GM12864 (cell line): ENCODE results near the gene RASA1.

Source experiments
- DNase-seq: peaks from one replicate; pipeline ENCODE4 v3.0.0-alpha.2; 2011; ENCODE audit warnings: low read depth
- H3K4me3 ChIP-seq: 2 replicates; pipeline ENCODE4 v1.5.1; 2011; ENCODE audit warnings: mild to moderate bottlenecking, low read depth, low read length, control low read depth
- CTCF ChIP-seq: IDR thresholded peaks from 2 replicates; pipeline ENCODE4 v1.5.1; 2011; ENCODE audit warnings: low read depth, mild to moderate bottlenecking, moderate library complexity, low read length, control low read depth, inconsistent platforms; ENCODE audit errors: missing control alignments

The RASA1 gene

GRCh38 chr5:87369431-87369830 lies 101.7 kb downstream of the RASA1 start:
- no peak for TF ChIP-seq CTCF
- H3K4me3 ChIP-seq = no peak overlapping the region

GRCh38 chr5:87372705-87373104 lies 105.0 kb downstream of the RASA1 start:
- no peak for DNase-seq
- TF ChIP-seq CTCF = no peak

More at GRCh38 chr5:87369431-87369830, 101.7 kb downstream of the RASA1 start:
- no peak for DNase-seq

GRCh38 chr5:87382224-87382623 lies 114.5 kb downstream of the RASA1 start:
- no peak for TF ChIP-seq CTCF
- no peak overlapping the region for H3K4me3 ChIP-seq
- no peak for DNase-seq

More at GRCh38 chr5:87372705-87373104, 105.0 kb downstream of the RASA1 start:
- no peak overlapping the region for H3K4me3 ChIP-seq

GRCh38 chr5:87383216-87383615 lies 115.5 kb downstream of the RASA1 start:
- no peak for DNase-seq
- H3K4me3 ChIP-seq = no peak overlapping the region
- TF ChIP-seq CTCF = no peak

- TF ChIP-seq CTCF = no peak
- DNase-seq = no peak
- H3K4me3 ChIP-seq = no peak overlapping the region
Observed at GRCh38 chr5:87385802-87386201, 118.1 kb downstream of the RASA1 start.

GRCh38 chr5:87388129-87388528 lies 120.4 kb downstream of the RASA1 start:
- TF ChIP-seq CTCF = no peak
- no peak for DNase-seq
- H3K4me3 ChIP-seq = no peak overlapping the region

- DNase-seq = no peak
- no peak for TF ChIP-seq CTCF
- H3K4me3 ChIP-seq = no peak overlapping the region
Observed at GRCh38 chr5:87389296-87390034, 121.8 kb downstream of the RASA1 start.
